CMK (cell line): ENCODE results near the gene USP4.
"Not testable (repeated sequence)": the region's sequence is repeated elsewhere in the genome, so short reads cannot be mapped to it uniquely, and the experiment has no call there.

ENCODE experiments used
- DNase-seq: peaks from one replicate; pipeline ENCODE4 v3.0.0-alpha.2; 2010; ENCODE audit warnings: low read depth

USP4 gene, protein sequence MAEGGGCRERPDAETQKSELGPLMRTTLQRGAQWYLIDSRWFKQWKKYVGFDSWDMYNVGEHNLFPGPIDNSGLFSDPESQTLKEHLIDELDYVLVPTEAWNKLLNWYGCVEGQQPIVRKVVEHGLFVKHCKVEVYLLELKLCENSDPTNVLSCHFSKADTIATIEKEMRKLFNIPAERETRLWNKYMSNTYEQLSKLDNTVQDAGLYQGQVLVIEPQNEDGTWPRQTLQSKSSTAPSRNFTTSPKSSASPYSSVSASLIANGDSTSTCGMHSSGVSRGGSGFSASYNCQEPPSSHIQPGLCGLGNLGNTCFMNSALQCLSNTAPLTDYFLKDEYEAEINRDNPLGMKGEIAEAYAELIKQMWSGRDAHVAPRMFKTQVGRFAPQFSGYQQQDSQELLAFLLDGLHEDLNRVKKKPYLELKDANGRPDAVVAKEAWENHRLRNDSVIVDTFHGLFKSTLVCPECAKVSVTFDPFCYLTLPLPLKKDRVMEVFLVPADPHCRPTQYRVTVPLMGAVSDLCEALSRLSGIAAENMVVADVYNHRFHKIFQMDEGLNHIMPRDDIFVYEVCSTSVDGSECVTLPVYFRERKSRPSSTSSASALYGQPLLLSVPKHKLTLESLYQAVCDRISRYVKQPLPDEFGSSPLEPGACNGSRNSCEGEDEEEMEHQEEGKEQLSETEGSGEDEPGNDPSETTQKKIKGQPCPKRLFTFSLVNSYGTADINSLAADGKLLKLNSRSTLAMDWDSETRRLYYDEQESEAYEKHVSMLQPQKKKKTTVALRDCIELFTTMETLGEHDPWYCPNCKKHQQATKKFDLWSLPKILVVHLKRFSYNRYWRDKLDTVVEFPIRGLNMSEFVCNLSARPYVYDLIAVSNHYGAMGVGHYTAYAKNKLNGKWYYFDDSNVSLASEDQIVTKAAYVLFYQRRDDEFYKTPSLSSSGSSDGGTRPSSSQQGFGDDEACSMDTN

DNA sequence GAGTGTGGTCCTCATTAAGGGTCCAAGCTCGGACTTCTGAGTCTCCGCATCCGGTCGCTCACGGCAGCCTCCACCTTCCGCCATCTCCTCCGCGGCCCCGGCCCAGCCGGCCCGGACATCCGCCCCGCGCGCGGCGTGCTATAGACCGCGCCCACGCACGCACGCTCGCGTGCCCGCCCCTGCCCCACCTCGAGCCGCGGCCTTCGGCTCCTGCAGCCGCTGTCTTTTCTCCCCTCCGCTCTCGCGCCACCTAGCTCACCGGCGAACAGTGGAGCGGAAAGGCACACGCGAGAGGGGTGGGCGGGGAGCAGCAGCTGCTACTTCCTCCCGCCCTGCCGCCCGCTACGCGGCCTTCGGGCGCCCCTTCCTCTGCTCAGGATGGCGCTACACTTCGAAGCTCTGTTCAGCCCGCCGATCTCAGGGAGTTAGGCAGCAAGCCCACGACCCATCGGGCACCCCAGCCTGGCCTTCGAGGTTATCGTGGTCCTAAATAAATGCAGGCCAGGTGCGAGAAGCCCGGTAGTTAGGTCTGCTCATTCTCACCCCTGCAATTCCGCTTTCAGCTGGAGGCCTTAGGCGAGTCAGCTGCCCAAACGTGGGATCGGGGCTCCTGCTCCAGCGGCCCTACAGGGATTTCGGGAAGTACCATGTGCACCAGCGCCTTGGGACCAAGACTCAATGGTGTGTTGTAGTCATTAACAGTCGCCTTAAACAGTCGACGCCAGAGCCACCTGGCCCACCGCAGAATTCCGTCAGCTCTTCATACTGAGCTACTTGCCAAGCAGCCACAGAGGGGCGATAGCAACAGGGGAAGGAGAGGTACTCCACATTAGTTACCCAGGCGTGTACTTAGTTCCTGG is at the start of gene USP4:
Gene USP4 (minus strand): TSS at position 113 of the 860 bp plus-strand sequence. CDS start 29 bp downstream, at position 84.
- peak; percentile 89 for DNase-seq

DNA sequence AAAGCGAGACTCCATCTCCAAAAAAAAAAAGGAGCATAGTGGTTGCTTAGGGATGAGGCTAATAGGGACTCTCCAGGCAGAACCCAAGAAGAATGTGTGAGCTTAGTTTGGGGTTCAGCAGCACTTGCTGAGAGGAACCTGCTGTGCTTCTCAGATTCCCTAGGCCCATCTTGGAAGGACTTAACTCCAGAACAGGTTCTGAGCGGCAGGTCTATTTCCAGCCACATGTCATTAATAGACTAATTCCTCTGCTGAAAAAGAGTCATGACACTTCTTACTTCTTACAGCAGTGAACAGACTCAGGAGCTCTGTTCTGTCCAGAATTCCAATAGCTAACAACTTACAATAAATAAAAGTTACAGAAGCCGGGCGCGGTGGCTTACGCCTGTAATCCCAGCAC is 49.4 kb upstream of the USP4 start:
- DNase-seq: no peak

DNA sequence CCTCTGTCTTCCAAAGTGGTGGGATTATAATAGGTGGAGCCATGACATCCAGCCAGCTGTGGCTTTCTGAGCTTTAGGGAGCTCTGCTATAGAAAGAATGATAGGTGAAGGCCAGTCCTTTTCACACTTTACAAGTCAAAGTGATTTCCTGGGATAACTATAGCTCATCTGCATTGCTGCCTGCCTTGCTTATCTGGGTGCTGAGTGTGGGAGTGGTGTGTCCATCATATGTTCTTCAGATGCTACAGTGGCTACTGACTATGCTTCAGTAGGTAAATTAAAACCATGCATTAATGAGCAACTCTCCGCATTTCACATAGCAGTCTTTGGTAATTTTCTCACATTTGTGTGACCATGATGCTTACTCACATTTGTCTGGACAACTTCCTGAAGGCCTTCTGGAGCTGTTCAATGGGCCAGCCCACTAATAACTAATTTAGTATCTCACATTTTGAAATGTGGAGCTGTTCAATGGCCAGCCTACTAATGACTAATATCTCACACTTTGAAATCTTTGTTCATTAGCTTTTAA is 48.5 kb upstream of the USP4 start:
- no peak for DNase-seq

DNA sequence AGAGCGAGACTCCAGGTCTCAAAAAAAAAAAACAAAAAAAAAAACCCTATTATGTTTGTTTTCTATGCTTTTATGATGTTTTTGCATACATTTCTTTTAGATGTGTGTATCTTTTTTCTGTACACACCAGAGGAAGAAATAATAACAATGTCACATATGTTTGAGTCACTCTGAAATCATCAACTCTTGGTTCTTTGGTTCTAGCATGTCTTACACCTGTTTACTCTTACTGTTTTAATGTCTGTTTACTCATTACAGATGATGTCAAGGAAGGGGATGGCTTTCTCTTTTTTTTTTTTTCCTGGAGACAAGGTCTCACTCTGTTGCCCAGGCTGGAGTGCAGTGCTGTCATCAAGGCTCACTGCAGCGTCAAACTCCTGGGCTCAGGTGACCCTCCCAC is 47.9 kb upstream of the USP4 start:
- no peak for DNase-seq

DNA sequence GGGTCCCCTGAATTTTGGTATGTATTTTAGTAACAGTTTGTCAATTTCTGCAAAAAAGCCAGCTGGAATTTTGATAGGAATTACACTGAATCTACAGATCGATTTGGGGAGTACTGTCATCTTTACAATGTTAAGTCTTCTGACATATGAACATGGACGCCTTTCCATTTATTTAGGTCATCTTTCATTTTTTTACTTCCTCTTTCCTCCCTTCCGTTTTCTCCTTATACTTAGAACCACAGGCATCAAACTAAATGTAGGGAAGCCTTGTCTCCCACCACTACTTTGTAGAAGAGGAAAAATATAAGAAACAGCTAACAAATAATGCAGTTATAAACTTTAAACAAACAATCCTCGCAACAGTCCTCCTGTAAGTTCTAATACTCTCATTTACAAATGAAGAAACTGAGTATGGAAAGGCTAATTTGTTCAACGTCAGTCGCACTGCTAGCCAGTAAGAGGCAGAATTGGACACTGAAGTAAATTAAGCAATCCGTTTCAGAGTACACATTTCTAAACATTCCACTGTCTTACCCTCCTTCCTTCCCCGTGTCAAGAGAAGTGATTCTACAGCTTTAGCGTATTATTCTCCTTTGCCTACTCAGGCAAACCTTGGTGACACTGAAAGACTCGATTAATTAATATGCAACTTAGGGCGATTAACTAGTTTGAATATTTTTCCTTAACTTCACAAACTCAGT is 46.4 kb upstream of the USP4 start:
- no peak for DNase-seq

DNA sequence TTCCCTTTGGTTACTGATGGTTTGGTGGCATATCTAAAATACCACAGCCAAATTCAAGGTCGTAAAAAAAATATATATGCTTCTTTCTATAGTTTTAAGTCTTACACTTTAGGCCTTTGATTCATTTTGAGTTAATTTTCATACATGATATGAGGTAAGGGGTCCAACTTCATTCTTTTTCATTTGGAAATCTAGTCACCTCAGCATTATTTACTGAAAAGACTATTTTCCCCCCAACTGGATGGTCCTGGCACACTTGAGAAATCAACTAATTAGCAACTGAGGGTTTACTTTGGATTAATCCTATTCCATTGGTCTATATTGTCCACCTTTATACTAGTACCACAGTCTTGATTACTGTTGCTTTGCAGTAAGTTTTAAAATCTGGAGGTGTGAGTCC is 45.8 kb upstream of the USP4 start:
- no peak for DNase-seq

DNA sequence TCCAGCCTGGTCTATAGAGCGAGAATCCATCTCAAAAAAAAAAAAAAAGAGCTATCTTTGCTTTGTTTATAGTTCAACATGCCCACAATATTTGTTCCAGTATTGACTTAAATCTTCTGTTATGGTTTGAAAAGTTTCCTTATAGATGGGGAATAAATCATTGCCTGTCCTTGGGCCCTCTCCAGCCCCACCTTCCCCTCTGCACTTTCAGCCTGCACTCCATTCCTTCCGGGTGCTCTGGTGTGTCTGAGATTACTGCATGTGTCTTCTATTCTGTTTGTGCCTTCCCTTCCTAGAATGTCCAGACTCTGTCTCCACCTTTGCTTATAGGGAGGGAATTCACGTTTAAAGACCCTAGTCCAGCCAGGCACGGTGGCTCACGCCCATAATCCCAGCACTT is 43.5 kb upstream of the USP4 start:
- no peak for DNase-seq

DNA sequence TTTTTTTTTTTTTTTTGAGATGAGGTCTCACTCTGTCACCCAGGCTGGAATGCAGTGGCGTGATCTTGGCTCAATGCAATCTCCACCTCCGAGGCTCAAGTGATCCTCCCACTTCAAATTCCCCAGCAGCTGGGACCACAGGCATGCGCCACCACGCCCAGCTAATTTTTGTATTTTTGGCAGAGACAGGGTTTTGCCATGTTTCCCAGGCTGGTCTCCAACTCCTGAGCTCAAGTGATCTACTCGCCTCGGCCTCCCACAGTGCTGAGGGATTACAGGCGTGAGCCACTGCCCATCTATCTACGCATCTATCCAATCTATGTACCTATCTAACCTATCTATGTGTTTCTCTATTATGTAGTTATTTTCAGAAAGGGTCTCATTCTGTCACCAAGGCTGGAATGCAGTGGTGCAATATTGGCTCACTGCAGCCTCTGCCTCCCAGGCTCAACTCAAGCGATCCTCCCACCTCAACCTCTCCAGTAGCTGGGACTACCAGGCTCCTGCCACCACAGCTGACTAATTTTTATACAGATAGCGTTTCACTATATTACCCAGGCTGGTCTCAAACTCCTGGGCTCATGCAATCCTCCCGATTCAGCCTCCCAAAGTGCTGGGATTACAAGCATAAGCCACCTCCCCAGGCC is 38.5 kb upstream of the USP4 start:
- no peak for DNase-seq

DNA sequence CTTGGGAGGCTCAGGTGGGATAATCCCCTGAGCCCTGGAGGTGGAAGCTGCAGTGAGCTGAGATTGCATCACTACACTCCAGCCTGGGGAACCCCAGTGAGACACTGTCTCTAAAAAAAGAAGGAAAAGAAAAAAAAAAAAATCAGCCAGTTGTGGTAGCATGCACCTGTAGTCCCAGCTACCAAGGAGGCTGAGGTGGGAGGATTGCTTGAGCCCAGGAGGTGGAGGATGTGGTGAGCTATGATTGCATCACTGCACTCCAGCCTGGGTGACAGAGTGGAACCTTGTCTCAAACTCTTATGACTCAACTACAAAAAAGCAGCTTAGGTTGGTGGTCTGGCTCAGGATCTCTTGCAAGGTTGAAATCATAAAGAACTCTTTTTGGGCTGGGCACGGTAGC is 37.6 kb upstream of the USP4 start:
- no peak for DNase-seq

DNA sequence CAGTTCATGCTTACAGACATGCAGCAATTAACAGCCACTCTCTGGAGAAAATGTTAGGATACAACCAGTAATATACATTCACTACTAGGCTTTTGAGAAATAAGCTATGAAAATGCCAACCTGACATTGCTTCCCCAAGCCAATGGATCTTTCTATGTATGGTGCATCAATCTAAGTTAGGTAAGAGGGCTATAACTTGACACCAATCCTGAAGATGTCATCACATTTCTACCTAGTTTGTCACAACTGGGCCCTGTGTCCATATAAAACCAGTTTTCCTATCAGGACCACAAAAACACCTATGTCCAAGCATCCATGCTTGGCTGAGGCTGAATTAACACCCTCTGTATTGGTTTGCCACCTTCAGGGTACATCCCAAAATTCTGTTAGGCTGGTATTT is 32.1 kb upstream of the USP4 start:
- DNase-seq: no peak

DNA sequence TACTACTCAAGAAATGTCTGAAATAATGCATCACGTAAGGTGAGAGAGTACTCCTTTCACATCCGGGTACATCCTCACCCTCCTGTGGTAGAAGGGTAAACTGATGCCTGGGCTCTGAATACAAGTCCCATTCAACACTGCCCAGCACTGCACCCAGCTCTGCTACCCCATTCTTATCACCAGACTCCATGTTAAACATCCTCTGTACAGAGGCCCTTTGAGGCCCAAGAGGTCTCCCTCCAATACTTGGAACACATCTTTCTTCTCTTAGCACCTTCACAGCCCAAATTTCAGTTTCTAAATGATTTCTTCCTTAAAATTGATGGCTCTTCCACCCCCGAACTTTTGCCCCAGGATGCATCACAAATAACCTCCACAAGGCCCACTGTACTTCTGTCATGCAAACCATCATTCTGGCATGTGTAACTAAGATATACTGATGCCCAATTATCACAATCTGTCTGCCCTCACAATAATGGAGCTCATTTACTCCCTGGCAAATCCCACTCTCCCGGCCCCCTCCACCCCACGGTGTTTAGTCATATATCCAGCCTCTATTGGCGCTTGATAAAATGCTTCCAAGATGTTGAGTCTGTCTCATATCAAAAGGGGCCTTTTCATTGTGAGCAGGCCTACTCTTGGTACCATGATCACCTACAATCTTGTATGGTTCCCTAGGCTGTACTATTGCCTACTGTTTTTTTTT is 30.9 kb upstream of the USP4 start:
- DNase-seq: no peak

DNA sequence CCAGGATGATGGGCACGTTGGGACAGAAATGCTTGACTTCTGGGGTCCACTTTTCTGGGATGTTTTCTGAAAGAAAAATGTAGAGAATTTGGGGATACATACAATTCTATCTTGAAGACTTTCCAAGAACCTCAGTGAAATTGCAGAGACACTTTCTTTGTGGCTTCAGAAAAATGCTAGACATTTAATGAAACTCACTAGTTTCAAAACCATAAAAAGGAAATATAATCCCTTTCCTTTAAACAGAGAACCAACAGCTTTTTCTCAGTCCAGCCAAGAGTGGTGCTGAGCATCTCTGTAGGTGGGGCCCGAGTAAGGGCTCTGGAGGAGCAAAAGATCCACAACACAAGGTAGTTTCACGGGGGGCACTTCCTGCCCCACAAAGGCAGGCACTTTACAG is 22.7 kb upstream of the USP4 start:
- DNase-seq: no peak

DNA sequence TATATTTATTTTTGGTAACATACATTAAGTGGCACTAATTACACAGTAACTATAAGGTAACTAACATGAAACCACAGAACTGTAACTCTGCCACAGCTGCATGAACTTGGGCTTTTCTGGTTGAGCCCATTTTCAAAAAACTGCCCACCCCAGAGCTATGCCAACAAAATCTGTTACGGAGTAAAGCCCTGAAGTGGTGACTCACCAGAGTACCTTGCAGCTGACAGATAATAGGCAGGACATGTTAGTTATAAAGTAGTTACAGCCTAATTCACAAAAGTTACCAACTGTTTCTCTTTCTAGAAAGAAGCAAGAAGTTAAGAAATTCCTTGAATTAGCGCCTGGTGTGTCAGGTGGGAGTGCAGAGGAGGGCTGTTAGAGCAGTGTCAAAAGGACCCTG is 19.8 kb upstream of the USP4 start:
- no peak for DNase-seq

DNA sequence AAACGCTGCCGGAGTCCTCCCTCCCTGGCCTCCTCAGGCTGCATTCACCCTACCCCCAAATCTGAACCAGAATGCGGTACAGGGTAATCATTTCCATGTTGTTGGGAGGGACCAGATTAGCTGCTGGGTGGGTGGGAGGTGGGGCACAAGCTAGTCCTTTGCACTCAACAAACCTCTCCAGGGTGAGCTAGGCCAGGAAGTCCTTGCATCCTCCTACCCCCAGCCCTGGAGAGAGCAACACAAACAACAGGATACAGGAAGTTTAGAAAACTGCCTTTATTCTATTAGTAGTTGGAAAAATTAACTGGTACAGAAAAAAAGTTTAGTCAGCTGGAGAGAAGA is 19.0 kb upstream of the USP4 start:
- no peak for DNase-seq

DNA sequence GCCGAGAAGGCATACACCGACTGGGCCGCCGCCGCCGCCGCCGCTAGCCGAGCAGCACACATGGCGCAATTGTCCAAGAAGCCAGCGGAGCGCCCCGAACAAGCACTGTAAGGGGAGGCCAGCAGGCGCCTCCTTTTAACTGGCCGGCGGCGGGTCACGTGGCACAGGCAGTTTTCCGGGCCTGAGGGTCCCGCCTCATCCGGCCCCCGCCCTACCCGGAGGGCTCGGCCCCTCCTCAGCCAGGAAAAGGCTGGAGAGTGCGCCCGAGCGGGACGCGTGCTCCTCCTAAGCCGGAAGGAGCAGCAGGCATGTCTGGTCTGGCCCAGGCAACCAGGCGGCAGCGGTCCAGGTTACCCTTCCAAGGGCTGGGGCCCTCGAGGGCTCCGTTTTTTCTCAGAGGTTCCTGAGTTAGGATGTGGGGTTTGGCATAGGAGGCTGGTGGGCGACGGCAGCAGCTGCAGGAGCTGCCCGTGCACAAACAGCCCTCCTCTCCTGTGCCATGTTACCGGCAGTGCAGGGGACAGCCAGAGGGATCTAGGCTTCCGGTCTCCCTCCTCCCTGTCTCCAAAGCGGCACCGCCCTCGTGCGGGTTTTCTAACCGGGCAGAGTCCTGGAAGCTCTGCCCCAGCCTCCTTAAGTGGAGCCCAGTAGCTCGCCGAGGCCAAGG is 18.5 kb upstream of the USP4 start, which contains the start of gene GPX1:
Gene GPX1 (minus strand): TSS at position 137 of the 667 bp plus-strand sequence. CDS start 75 bp downstream, at position 62.
- DNase-seq: peak; percentile 87

DNA sequence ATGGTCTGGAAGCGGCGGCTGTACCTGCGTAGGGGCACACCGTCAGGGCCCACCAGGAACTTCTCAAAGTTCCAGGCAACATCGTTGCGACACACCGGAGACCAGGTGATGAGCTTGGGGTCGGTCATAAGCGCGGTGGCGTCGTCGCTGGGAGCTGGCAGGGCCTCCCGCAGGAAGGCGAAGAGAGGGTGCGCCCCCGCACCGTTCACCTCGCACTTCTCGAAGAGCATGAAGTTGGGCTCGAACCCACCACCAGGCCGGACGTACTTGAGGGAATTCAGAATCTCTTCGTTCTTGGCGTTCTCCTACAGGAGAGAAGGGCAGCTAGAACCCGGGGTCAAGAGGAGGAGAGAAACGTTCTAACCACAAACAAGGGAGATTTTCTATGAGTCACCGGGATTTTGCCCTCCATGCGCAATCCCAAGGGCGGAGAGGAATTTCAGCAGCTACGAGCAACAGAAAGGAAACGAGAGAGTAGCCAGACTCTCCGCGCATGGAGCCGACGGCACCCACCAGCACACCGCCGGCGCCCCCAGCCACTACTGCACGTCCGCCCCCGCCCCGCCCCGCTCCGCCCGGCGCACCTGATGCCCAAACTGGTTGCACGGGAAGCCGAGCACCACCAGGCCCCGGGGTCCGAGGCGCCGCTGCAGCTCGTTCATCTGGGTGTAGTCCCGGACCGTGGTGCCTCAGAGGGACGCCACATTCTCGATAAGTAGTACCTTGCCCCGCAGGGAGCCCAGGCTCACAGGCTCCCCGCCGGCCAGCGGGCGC is 17.8 kb upstream of the USP4 start:
- not testable (repeated sequence) for DNase-seq

DNA sequence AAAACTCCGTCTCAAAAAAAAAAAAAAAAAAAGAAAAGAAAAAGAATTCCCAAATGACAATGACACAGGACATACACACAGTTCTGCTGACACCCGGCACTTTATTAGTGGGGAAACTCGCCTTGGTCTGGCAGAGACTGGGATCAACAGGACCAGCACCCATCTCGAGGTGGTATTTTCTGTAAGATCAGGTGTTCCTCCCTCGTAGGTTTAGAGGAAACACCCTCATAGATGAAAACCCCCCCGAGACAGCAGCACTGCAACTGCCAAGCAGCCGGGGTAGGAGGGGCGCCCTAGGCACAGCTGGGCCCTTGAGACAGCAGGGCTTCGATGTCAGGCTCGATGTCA is 17.2 kb upstream of the USP4 start:
- DNase-seq: not testable (repeated sequence)

DNA sequence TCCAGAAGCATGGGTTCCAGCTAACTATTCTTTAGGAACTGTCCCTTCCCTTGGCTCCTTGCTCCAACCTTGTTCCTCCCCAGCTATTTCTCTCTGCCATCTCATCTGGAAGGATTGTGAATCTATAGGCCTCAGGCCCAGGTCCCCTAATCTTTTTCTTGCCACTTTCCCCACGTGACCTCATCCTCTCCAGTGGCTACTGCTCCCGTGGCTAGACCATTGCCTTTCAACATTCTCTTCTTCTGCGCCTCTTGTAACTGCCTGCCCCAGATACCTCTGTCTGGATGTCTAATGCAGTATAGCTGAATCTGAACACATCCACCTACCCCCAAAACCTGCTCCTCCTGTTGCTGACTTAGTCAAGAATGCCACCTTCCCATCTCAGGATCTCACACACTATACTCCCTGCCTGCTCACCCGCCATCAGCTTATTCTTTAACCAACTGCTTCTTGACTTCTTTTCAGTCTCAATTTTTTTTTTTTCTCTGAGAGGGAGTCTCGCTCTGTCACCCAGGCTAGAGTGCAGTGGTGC is 13.1 kb upstream of the USP4 start:
- DNase-seq: no peak

DNA sequence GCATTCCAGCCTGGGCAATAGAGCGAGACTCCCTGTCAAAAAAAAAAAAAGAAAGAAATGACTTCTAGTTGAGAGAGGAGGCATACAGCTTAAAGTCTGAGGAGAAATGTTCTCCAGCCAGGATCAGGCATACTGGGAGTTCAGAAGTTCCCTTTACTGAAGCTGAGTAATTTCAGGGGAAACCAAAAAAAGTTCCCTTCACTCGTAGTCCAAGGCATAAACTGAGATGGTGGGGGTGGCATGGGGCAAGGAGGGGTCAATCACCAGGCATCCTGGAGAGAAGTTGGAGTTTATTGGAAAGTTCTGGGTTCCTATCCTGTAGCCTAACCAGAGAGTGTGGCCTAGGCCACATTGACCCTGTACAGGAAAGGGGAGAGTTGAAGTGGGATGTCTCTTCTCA is 12.4 kb upstream of the USP4 start:
- no peak for DNase-seq
